A549 treated with Hydrocortisone at 1 μM for 4 hours (cell line): Measurements from ENCODE around the gene ATG101. TPM values are rescaled to one million over a fixed set of nuclear protein-coding genes. Genes with fewer than 3 reads are reported as not detected.

Source experiments
- total RNA-seq: library from RNA; stranded (reverse); fragments of 200-300 nt; extraction: Qiagen RNA extraction; gene quantifications from 5 replicates; pipeline ENCODE4 v1.2.3, GENCODE V29; 2022

ATG101 gene, protein sequence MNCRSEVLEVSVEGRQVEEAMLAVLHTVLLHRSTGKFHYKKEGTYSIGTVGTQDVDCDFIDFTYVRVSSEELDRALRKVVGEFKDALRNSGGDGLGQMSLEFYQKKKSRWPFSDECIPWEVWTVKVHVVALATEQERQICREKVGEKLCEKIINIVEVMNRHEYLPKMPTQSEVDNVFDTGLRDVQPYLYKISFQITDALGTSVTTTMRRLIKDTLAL
- 89.9 to 103 TPM (median 94.3 TPM) in 5 replicates for total RNA-seq

DNA sequence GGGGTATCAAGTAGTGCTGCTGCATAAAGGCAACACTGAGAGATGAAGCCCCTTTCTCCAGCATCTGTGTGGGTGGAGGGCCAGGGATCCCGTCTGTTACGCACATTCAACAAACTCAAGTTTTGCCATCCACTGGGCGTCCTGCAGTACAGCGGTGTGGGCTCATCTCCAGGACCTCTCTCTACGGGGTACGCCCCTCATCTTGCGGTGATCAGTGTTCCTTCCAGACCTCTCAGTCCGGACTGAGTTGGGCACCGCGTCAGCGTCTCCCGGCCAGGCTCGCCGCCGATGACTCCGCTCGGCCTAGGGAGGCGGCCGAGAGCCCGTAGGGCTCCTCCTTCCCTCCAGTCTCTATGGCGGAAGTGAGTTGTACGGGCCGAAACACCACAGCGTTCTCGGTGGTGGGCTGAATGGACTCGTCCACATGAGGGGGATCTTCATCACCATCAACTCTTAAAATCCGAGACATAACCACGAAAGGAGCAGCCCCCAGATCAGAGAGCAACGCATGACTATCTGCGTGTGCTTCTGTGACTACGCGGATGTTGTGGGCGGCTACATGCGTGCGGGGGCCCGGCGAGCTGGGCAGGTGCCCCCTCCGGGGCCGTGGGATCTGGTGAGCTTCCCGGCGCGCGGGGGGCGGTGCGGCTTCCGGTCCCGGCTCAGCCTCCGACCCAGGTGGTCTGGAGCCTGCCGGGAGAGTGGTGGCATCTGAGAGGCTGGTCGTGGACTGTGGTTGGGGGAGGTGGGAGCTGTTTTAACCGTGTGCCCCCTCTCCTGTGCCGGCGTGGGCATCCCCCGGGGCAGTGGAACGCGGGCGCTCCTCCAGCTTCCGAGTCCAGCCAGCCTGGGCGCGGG, at the start of gene ATG101:
TSS of gene ATG101 (plus strand) at position 652 of the 858 bp plus-strand sequence. CDS start 3,673 bp downstream, outside the sequence.

DNA sequence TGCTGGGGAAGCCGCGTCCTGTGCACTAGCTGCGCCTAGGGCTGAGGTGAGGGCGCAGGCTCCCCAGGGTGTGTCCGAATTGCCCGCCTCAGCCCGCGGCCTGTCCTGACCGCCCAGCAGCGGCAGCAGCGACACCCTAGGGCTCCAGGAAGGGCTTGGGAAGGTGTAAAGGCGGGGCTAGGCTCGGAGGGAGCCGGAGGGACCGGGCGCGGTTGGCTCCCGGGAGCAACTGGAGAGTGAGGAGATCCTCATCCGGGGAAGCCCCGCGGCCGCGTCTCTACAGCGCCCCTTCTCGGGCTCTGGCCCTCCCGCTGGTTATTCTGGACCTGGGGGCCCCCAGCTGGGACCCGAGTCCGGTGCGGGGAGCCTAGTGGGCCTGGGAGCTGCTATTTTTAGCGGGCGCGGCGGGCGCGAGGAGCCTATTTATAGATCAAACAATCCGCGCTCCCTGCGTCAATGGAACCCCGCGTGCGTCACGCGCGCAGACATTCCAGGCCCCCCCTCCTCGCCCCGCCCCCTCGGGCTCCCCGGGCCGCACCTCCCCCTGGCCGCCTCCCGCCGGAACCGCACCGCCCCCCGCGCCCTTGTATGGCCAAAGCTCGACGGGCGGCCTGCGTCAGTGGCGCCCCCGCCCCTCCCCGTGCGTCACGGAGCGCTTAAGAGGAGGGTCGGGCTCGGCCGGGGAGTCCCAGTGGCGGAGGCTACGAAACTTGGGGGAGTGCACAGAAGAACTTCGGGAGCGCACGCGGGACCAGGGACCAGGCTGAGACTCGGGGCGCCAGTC, 18.8 kb upstream of the ATG101 start, which contains the start of gene NR4A1:
TSS of gene NR4A1 (plus strand) at position 685 of the 784 bp plus-strand sequence. CDS start 2,887 bp downstream, outside the sequence.

GRCh38 chr12:52079576-52080402, 10.0 kb downstream of the ATG101 start, which contains the start of gene SMIM41:
Gene SMIM41, plus strand, starts transcription at chr12:52079704. Its CDS starts 76 bp downstream, at chr12:52079780.

Other genes starting within 250 kb of the ATG101 start
- gene FIGNL2, start 221.3 kb upstream of the ATG101 start, total RNA-seq = 0.18 to 0.28 TPM (median 0.26 TPM) in 5 replicates
- 0.03 to 0.15 TPM in 2 of 5 replicates, not detected in the others for gene ANKRD33, start 181.9 kb upstream of the ATG101 start, total RNA-seq
- 0.05 to 0.20 TPM (median 0.06 TPM) in 5 replicates for gene ACVRL1, start 162.5 kb upstream of the ATG101 start, total RNA-seq
- gene ACVR1B, start 118.3 kb upstream of the ATG101 start, total RNA-seq = 14.4 to 21.7 TPM (median 16.6 TPM) in 5 replicates
- gene TAMALIN, start 63.0 kb upstream of the ATG101 start, total RNA-seq = 0.45 to 1.1 TPM (median 0.84 TPM) in 5 replicates
- 30.5 to 47.3 TPM (median 33.2 TPM) in 5 replicates for gene NR4A1, start 18.5 kb upstream of the ATG101 start, total RNA-seq
- not detected in 5 replicates for gene SMIM41, start 9.7 kb downstream of the ATG101 start, total RNA-seq
- 39.0 to 49.0 TPM (median 41.2 TPM) in 5 replicates for gene KRT80, start 122.0 kb downstream of the ATG101 start, total RNA-seq
- gene KRT7, start 163.3 kb downstream of the ATG101 start, total RNA-seq = 5,165 to 6,050 TPM (median 5,522 TPM) in 5 replicates
- gene KRT86, start 204.7 kb downstream of the ATG101 start, total RNA-seq = 27.6 to 49.8 TPM (median 46.4 TPM) in 5 replicates
- 3,045 to 4,083 TPM (median 3,944 TPM) in 5 replicates for gene KRT81, start 221.6 kb downstream of the ATG101 start, total RNA-seq